Stimulated activated CD8-positive, alpha-beta memory T cell treated with anti-CD3 and anti-CD28 coated beads, Interleukin-7, amount 100 ng/mL, for 1 hour (primary cell): ENCODE results near the gene PXDC1.
"Not testable (repeated sequence)": the region's sequence is repeated elsewhere in the genome, so short reads cannot be mapped to it uniquely, and the experiment has no call there.

ENCODE experiments used
- DNase-seq, 2 donors: peaks; one replicate each; pipeline ENCODE4 v3.0.0-alpha.2; 2020; ENCODE audit warnings: low read depth in 2 of 2

Gene PXDC1

DNA sequence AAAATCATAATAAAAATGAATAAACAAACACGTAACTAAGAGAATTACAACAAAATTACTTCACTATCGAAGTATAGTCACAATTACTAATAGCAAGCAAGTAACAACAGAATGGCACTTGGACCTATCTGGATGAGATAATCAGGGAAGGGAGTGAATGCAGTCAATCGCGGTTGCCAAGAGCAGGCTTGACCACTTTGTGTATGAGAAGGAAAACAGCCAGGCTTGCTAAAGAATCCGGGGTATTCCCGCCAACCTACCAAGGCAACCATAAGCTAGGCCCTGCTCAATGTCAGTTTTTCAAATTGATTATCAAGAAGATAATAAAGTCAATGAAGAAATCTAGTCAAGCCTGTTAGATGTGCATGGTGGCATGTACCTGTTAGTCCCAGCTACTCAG, 39.7 kb downstream of the PXDC1 start:
- DNase-seq, result no peak

DNA sequence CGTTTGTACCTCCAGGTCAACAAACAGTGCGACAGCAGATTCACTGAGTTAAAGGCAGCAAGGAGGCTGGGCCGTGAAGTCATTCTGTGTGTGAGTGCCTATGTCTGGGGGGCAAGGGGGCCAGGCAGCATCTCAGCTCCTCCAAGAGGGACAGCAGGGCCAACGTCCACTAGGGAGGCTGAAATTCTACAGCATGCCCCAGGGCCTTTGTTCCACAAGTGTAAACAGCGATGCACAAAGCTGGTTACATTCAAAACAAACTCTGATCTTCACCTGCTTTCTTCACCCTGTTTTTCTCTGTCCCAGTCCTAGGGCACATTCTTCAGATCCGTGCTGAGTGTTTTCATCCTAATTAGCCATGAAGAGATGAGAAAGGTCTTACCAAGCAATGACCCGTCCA, 41.1 kb downstream of the PXDC1 start:
- DNase-seq, result no peak

DNA sequence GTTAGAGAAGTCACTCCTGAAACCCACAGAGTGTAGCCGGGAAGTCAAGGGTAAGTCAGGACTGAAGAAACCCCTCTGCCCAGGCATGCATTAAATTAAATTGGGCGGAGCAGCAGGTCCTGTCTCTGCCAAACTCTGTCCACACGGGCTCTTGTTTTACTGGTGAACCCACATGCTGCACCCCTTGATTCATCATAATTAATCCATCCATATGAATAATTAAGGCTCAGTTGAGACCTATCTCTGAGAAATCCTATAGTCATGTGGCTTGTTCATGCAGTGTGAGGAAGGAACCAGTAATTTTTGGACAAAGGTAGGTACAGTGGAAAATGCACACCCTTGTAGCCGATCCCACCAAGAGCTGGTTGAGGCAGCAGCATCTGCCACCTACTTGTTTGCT, 43.0 kb downstream of the PXDC1 start:
- DNase-seq, result no peak

DNA sequence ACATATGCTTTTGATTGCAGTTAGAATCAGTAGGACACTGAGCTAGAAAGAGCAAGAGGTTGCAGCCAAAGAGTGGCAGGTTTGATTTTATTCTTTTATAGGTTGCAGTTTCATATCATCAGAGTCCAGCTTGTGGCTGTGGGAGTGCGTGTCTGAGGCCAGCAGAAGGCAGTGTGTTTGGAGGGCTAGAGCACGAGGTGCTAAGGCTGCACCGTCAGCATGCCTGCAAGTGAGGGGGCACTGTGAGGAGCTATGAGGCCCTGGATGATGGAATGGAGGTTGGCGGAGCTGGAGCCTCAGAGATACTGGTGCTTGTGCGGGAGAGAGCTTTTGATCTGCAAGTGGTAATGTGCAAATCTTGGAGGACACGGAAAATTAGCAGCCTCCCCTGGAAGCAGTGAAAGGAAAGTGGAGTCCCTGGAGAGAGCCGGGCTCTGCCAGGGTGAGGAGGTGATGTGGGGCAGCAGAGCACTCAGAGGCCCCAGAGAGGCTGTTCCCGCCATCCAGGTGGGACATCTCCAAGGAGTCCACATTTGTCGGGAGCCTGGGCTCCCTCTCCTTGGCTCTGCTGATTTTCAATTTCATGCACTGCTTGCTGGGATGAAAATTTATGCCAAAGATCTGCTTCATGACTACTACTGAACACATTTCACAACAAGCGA, 43.6 kb downstream of the PXDC1 start:
- no peak for DNase-seq

DNA sequence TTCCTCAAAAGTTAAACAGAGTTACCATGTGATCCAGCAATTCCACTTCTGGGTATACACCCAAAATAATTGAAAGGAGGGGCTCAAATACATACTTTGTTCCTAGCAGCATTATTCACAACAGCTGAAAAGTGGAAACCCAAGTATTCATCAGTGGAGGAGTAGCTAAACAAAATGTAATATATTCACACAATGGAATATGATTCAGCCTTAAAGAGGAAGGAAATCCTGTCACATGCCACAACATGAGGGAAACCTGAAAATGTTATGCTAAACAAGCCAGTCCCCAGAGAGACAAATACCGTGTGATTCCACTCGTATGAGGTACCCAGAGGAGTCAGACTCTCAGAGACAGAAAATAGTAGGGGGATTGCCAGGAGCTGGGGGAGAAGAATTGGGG, 44.5 kb downstream of the PXDC1 start:
- DNase-seq, result no peak

DNA sequence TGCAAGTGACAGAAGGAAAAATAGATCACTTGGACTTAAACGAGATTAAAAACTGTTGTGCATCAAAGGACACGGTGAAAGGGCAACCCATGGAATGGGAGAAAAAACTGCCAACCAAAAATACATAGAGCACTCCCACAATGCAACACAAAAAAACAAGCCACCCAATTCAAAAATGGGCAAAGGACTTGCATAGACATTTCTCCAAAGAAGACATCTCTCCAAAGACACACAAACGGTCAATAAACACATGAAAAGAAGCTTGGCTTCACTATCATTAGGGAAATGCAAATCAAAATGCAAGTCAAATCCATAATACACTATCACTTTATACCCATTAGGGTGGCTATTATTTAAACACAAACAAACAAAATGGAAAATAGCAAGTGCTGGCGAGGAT, 45.0 kb downstream of the PXDC1 start:
- DNase-seq, result no peak

DNA sequence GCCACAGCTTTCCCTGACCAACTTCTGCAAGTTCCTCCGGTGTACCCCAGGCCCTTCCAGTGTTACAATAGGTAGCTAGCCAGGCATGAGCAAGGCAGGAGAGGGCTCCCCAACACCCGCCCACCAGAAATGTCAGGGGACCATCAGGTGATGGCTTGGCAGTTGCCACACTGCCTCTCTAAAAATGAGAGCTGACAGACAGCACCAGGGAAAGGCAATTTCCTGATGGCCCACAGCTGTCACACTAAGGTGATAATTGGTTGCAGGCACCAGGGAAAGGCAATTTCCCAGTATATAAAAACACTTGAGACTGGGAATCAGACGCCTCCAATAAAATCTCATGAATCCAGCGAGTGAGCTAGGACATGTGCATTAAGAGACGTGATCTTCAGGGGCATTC, 49.9 kb downstream of the PXDC1 start:
- no peak for DNase-seq

DNA sequence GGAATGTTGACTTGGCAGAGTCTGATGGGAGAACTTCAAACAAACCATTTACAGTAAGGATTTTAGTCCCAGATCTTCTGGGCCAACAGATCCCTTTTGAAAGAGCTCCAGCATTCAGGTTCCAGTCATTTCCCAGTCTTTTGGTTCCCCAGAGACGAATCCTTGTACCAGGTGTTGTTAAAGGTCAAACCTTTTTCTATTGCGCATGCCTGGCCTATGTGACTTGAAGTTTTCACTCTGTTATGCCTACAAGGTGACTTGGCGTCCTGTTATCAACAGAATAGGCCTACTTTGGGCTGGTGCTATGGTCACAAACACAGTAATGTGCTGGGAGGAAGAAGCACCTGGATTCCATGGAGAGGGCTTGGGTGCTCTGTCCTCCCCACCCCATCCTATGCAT, 52.3 kb downstream of the PXDC1 start:
- no peak for DNase-seq

DNA sequence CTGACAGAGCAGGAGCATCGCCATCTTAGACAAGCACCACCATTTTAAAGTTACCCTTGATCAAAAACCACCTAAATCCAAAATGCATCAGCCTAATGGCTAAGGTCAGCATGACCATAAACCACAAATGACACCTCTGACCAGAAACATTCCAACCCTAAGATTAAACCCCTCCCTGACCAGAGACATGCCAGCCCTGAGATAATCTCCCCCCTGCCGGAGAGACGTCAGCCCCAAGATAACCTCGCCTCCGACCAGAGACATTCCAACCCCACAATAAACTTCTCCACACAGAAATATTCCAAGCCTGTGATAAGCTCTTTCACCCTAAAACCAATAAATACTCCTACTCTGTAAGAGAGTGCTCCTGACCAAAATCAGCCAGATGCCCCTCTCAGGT, 53.5 kb downstream of the PXDC1 start:
- no peak for DNase-seq

DNA sequence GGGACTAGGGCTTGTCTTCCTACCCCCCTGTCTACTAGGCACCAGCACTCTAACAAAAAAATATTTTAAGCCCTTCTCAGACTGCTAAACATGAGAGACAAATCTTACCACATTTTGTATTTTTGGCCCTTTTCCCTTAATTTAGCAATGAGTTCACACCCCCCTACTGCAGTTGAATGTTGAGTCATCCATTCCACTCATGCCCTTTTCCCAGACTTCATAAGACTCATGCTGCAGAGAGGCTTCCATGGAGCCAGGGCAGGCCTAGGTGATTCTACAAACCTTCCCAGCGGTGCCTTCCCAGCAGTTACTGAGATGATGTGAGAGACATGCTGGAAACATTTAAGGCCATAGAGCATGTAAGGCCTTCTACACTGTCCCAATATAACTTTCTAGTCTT, 53.9 kb downstream of the PXDC1 start:
- DNase-seq, result no peak

DNA sequence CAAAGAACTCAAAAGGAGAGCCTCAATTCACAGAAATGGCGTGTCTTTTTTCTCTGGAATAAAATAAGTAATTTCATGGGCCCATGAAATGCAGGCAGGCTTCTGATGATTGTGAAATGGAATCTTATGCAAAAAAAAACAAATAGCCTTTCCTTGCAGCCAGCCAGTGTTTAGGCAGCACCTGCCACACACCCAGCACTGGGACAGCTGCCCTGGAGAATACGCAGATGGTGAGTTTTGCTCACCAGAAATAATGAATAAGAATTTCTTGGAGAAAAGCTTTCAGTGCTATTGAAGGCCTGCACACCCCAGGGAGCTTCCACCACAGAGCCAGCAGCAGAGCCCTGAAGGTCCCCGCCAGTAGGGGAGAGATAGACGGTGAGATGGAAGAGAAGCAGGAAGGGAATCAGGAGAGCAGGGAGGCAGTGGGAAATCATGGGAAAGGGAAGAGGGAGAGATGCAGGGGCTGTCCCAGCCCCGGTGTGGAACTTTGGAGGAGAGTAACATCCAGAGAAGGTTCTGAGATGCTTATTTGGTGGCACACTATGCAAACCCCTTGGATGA, 54.9 kb downstream of the PXDC1 start:
- no peak for DNase-seq

DNA sequence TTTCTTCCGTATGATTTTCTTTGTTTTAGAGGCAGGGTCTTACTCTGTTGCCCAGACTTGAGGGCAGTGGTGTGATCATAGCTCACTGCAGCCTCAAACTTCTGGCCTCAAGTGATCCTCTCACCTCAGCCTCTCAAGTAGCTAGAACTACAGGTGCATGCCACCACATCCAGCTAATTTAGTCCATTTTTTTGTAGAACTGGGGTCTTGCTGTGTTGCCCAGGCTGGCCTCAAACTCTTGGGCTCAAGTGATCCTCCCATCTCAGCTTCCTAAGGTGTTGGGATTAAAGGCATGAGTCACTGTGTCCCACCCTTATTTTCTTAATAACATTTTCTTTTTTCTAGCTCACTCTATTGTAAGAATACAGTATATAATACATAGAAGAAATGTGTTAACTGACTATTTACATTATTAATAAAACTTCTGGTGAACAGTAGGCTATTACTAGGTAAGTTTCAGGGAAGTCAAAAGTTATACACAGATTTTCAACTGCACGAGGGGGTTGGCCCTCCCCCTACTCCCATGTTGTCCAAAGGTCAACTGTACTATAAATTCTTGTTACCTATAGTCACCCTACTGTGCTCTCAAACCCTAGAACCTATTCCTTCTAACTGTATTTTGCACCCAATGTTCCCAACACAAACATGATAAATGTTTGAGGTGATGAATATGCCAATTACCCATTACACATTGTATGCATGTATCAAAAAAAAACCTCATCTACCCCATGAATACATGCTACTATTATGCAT, 56.3 kb downstream of the PXDC1 start:
- DNase-seq, result no peak

DNA sequence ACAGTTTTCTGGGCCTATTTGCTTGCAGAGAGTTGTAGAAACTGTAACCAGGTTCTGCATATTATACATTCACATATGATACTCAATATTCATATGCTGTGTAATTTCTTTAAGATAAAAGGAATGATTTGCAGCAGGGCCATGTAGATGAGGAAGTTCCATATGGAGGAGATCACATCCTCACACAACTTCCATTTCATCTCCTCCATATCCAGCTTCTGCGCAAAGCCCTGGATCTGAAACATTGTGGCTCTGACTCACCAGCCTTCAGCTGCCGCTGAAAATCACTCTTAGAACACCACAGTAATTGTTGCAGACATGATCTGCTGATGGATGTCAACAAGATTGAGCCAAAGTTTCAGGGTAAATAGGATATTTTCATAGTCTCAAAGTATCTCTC, 57.7 kb downstream of the PXDC1 start:
- no peak for DNase-seq

DNA sequence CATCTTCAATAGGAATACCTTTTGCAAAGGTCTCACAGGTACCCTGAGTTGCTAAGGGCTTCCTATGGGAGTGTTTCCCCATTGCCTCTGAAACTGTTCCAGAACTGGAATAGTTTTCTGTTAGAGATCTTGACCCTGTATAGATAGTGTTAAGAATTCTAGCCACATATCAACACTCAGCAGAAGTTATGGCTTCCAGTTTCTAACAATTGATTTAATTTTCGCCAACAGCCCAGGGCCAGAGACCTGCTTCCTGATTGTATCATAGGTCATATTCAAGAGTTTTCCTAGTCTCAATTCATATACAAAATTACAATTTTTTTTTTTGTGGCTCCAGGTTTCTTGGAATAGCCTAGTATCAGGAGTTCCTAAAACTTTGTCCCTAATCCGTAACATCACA, 61.0 kb downstream of the PXDC1 start:
- no peak for DNase-seq

DNA sequence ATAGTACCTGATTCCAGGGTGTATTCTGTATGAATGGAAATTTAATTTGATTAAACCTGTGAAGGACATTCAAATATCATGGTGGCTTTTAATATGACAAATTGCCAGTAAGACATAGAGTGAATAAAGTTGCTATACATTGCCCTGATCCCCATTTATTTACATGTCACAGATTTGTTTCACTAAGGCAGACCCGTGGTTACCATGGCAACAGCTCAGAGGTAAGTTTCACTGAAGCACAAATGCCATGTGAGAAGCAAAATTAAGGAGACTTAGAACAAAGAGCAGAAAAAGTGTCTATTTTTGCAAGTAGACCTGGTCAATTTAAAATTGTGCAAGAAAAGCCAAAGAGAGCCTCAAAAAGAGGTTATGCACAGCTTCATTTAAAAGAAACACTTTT, 63.7 kb downstream of the PXDC1 start:
- no peak for DNase-seq

DNA sequence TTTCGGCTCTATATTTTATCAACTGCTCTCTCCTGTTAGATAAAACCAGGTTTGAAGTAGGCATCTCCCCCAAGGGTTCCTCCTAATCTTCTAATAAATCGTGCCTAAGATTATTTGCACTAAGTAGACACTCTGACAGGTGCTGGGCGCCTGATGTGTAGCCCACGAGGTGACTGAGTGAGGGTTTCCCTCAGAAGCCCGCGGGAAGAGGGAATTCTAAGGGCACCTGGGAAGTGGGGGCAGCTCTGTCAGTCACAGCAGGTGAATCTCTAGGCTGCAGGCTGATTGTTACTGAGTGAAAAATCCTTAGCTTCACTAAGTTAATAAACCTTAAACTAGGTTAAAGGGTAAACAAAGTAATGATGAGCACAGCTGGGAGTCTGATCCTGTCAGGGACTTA, 68.2 kb downstream of the PXDC1 start:
- DNase-seq, result no peak

DNA sequence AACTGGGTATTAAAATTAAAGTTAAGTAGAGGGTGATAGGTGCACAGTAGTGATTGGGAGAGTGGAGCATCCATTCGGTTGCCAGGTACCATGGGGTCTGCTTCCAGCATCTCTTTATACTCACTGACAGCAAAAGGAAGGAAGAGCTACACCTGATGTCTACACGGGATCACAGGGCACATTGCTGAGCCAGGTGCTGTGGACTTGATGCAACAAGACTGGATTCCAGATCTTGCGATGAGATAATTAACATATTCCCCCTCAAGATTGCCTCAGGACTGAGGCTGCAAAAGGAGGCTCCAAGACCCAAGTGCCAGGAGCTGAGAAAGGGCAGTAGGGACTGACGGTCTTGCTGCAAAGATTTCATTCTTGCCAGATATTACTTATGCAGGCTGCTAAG, 72.6 kb downstream of the PXDC1 start:
- no peak for DNase-seq

DNA sequence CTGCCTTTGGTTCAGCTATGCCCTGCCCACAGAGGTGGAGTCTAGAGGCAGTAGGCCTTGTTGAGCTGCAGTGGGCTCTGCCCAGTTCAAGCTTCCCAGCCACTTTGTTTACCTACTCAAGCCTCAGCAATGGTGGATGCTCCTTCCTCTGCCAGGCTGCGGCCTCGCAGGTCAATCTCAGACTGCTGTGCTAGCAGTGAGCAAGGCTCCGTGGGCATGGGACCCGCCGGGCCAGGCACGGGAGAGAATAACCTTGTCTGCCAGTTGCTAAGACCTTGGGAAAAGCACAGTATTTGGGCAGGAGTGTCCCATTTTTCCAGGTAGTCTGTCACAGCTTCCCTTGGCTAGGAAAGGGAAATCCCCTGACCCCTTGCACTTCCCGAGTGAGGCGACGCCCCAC, 73.8 kb downstream of the PXDC1 start:
- not testable (repeated sequence) for DNase-seq

DNA sequence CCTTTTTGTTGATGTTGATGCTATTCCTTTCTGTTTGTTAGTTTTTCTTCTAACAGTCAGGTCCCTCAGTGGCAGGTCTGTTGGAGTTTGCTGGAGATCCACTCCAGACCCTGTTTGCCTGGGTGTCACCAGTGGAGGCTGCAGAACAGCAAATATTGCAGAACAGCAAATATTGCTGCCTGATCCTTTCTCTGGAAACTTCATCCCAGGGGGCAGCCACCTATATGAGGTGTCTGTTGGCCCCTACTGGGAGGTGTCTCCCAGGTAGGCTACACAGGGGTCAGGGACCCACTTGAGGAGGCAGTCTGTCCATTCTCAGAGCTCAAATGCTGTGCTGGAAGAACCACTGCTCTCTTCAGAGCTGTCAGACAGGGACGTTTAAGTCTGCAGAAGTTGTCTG, 74.2 kb downstream of the PXDC1 start:
- DNase-seq, result not testable (repeated sequence)
